ENCODE data around the gene FBXW7. TPM values are rescaled to one million over a fixed set of nuclear protein-coding genes. Genes with fewer than 3 reads are reported as not detected.

FBXW7 gene
- total and polyA plus RNA-seq, 2 of the 13 experiments (the other 11 are each of a cell fraction or from before 2014, with no cell fraction given): 5.0 to 40.9 TPM

DNA sequence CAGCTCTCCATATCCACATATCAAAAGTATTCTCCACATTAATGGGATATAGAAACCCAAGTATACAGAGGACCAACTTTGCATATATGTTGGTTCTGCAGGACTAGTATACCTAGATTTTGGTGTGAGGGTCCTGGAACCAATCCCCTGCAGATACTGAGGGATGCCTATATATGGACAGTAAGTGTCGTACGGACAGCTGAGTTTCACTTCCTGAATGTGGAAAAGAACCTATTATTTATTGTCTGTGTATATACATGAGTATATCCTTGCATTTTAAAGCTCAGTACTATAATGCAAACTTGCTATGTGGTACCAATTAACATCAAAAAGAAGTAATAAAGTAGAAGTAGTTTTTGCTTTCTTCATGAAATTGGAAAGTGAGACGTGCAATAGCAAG is 101.9 kb downstream of the FBXW7 start:
- TF ChIP-seq YEATS4 (CRISPR knock-in tag; IDR thresholded peaks at IDR 0.05; ENCODE audit: borderline replicate concordance) (no peak), ZNF510 (CRISPR knock-in tag; IDR thresholded peaks at IDR 0.05; ENCODE audit: low read depth) (no peak), ZNF17 (CRISPR knock-in tag; IDR thresholded peaks at IDR 0.05) (no peak), RELA (CRISPR knock-in tag; IDR thresholded peaks at IDR 0.05) (no peak), SP5 (CRISPR knock-in tag; IDR thresholded peaks at IDR 0.05; ENCODE audit: borderline replicate concordance, low read depth) (no peak), ZFP36 (IDR thresholded peaks at IDR 0.05; ENCODE audit: borderline replicate concordance, low read depth, low read length, partially characterized antibody) (no peak), SRSF4 (IDR thresholded peaks at IDR 0.05; ENCODE audit: low read depth, low read length, poor library complexity, severe bottlenecking) (no peak), DMAP1 (CRISPR knock-in tag; IDR thresholded peaks at IDR 0.05) (no peak), ZNF354B (CRISPR knock-in tag; IDR thresholded peaks at IDR 0.05) (no peak), NR3C1 (CRISPR knock-in tag; IDR thresholded peaks at IDR 0.05) (no peak), EHMT2 (IDR thresholded peaks at IDR 0.05; ENCODE audit: borderline replicate concordance, low read depth, low read length) (no peak), KAT8 (CRISPR knock-in tag; IDR thresholded peaks at IDR 0.05) (no peak), SATB2 (CRISPR knock-in tag; IDR thresholded peaks at IDR 0.05) (no peak), ZNF678 (CRISPR knock-in tag; IDR thresholded peaks at IDR 0.05) (no peak), ZNF780A (CRISPR knock-in tag; IDR thresholded peaks at IDR 0.05) (no peak), ZNF280B (CRISPR knock-in tag; IDR thresholded peaks at IDR 0.05; ENCODE audit: borderline replicate concordance) (no peak), PCBP2 (optimal IDR thresholded peaks at IDR 0.05; ENCODE audit: low read depth, low read length, poor library complexity, severe bottlenecking) (no peak), ZMAT3 (CRISPR knock-in tag; conservative IDR thresholded peaks at IDR 0.05) (no peak), ZSCAN22 (CRISPR knock-in tag; IDR thresholded peaks at IDR 0.05) (no peak)
- ATAC-seq: no peak

More for the DNA sequence above, 101.9 kb downstream of the FBXW7 start:
- Histone ChIP-seq H3K36me3 (replicated peaks in 1 of 2; ENCODE audit: control insufficient read depth in 1 of 2, insufficient read depth in 2 of 2, low read length in 2 of 2) (no peaks in the 10 kb centered on the region; a peak in 1 of 5 replicates), H2AFZ (ENCODE audit: low read length) (no peak overlapping the region), H3K4me3 (replicated peaks in 1 of 3; ENCODE audit: insufficient read depth in 1 of 3, low read depth in 2 of 3, low read length in 3 of 3) (no peak overlapping the region), H3K4me1 (ENCODE audit: insufficient read depth, low read length) (peaks cover 18% of the 10 kb centered on the region), H3K79me2 (ENCODE audit: insufficient read depth, low read length) (peaks cover 3% of the 10 kb centered on the region), H4K20me1 (ENCODE audit: insufficient read depth, low read length) (no peaks in the 10 kb centered on the region; the same call in 1 of the 2 replicates), H3K27ac (ENCODE audit: extremely low read length, insufficient read depth, low read length) (no peak overlapping the region), H3K9me3 (ENCODE audit: low read length) (no peaks in the 10 kb centered on the region), H3K9ac (ENCODE audit: insufficient read depth, low read depth, low read length) (no peak overlapping the region), H3K4me2 (ENCODE audit: low read depth, low read length) (no peak overlapping the region), H3K27me3 (ENCODE audit: control insufficient read depth in 1 of 2, insufficient read depth in 2 of 2, low read length in 2 of 2) (no peaks in the 10 kb centered on the region)
- WGBS (ENCODE audit: low lambda C conversion rate): 95% methylated on average over 3 of the region's 3 CpGs
- ChIA-PET CTCF (ENCODE audit: low intra/inter-chr PET ratio, low total read pairs) (no interaction called here), POLR2A (no interaction called here)
- no TSS peak for BruUV-seq (replicated peaks)
- in situ Hi-C loops (cut with HindIII; ENCODE audit: extremely low pct_ligation_motif_present, low pct_unique_long_range_greater_than_20kb): no loop called here
- no peak for FAIRE-seq
- DNase-seq (ENCODE audit: low spot score): no peak
- intact Hi-C loops (cut with micrococcal nuclease; ENCODE audit: unreplicated experiment): no loop called here

Data from HepG2 (cell line).